SK-N-MC (cell line): ENCODE data around the gene VAMP8.
"Not testable (repeated sequence)": the region's sequence is repeated elsewhere in the genome, so short reads cannot be mapped to it uniquely, and the experiment has no call there.

Experiments
- DNase-seq: peaks from one replicate; pipeline ENCODE4 v3.0.0-alpha.2; 2011; ENCODE audit warnings: low read depth, low spot score
- H3K27ac ChIP-seq: fragments of 200-600 bp; sonication (generic); 2 replicates; pipeline ENCODE4 v1.5.1; 2016; ENCODE audit warnings: mixed run types
- H3K36me3 ChIP-seq: fragments of 200-600 bp; sonication (generic); 2 replicates; pipeline ENCODE4 v1.6.1; 2017; ENCODE audit warnings: antibody characterized with exemption, low read length, mixed read lengths; ENCODE audit not compliant: insufficient read depth
- H3K4me3 ChIP-seq: fragments of 200-600 bp; sonication (generic); 2 replicates; pipeline ENCODE4 v1.5.1; 2016
- H3K9ac ChIP-seq: fragments of 200-600 bp; sonication (generic); 2 replicates; pipeline ENCODE4 v1.8.0; 2017; ENCODE audit warnings: mixed run types, mixed read lengths; ENCODE audit not compliant: insufficient read length
- H3K9me3 ChIP-seq: fragments of 200-600 bp; sonication (generic); 2 replicates; pipeline ENCODE4 v1.6.1; 2017; ENCODE audit warnings: low read depth, mild to moderate bottlenecking, antibody characterized with exemption, low read length, moderate library complexity, mixed read lengths
- EZH2 ChIP-seq: fragments of 200-600 bp; sonication (generic); IDR thresholded peaks from one replicate; pipeline ENCODE4 v1.6.1; 2017; ENCODE audit warnings: antibody characterized with exemption
- FOXP2 ChIP-seq: optimal IDR thresholded peaks from 2 replicates; pipeline ENCODE3; 2011; ENCODE audit warnings: mild to moderate bottlenecking, moderate library complexity; ENCODE audit not compliant: insufficient read depth; ENCODE audit errors: extremely low read length, control extremely low read depth
- POLR2AphosphoS5 ChIP-seq: IDR thresholded peaks from 2 replicates; pipeline ENCODE4 v1.6.1; 2012; ENCODE audit warnings: mild to moderate bottlenecking, low read depth, low read length, borderline replicate concordance

Gene VAMP8

DNA sequence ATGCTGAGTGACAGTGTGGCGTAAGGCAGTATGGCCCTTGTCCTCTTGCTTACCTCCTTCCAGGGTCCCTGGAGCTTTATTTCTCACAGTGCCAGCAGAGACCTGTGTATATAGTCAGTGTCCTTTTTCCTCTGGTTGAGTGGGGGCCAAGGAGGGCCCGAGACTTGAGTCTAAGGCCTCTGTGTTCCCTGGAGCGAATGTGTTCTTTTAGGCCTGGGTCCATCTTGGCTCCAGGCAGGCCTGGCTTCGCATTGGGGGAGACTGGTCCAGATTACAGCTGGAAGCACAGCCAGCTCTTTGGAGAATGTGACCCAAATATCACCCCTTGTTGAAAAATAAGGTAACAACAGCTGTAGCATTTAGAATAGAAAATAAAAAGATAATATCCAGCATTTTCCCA, 11.8 kb downstream of the VAMP8 start:
- Histone ChIP-seq H3K9ac (no peak overlapping the region), H3K4me3 (no peak overlapping the region)

DNA sequence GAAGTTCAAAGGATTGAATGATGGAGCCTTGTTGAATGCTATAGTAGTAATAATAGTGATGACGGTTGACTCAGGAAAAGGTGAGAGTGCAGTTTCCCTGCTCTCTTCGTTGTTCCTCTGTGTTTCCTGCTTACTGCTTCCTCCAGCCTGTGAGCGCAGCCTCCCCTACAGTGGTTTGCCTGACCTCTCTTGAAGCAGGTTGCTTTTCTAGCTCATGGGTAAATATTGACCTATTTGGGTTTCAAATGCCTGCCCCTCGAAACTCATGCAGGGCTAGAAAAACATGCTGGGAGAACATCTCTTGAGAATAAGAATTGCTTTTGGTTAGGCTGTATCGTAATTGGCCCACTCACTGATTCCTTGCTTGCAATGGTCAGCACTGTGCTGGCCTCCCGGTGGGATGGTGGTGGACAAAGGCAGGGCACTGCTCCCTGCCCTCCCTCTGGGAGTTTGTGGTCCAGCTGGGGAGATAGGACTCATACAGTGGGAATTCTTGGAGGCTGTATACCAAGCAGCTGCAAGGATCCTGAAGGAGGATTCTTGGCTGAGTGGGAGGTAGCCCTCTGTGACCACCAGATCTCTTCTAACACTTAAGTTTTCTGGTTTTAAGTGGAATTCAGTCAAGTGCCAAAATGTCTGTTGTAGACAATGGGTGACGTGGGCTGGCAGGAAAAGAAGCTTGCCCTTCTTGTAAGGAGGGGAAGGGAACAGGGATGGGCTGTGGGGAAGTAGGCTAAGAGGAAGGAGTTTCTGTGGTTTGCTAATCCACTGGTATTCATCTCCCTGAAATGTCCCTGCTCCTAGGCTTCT, 12.8 kb downstream of the VAMP8 start:
- Histone ChIP-seq H3K36me3 (no peaks in the 10 kb centered on the region), H3K27ac (no peak overlapping the region), H3K9me3 (no peaks in the 10 kb centered on the region), H3K9ac (no peak overlapping the region), H3K4me3 (no peak overlapping the region)
- TF ChIP-seq EZH2 (no peak), POLR2AphosphoS5 (no peak), FOXP2 (no peak)
- no peak for DNase-seq

More for the DNA sequence above, 11.8 kb downstream of the VAMP8 start:
- TF ChIP-seq POLR2AphosphoS5 (no peak), FOXP2 (no peak), EZH2 (no peak)
- H3K27ac ChIP-seq: no peak overlapping the region
- H3K9me3 ChIP-seq: no peaks in the 10 kb centered on the region
- H3K36me3 ChIP-seq: no peaks in the 10 kb centered on the region
- DNase-seq: no peak

DNA sequence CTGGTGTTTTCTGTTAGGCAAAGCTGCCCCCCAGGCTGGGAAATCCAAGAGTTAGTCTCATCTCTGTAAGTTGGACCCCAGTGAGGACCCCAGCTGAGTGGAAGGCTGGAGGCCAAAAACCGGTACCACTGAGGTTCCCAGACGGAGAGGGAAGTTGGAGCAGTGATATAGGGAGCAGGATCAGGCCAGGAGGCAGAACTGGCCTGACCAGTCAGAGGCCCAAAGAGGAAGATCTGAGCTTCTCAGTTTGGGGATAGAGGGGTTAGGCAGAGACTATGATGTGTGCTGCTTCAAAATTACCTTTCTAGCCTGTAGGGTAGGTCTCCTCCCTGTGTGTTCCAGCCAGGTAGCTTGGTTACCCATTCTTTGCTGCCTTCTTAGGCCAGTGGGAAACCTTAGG, 13.6 kb downstream of the VAMP8 start:
- TF ChIP-seq FOXP2: no peak
- no peak for TF ChIP-seq EZH2
- TF ChIP-seq POLR2AphosphoS5: no peak
- no peak overlapping the region for H3K9ac ChIP-seq
- no peak overlapping the region for H3K4me3 ChIP-seq
- H3K27ac ChIP-seq: no peak overlapping the region
- no peaks in the 10 kb centered on the region for H3K9me3 ChIP-seq
- no peaks in the 10 kb centered on the region for H3K36me3 ChIP-seq
- DNase-seq: no peak

GRCh38 chr2:85591563-85591962, 14.2 kb downstream of the VAMP8 start:
- Histone ChIP-seq H3K9ac (no peak overlapping the region), H3K4me3 (no peak overlapping the region), H3K27ac (no peak overlapping the region), H3K9me3 (no peaks in the 10 kb centered on the region), H3K36me3 (no peaks in the 10 kb centered on the region; the same call in 1 of the 2 replicates)
- DNase-seq: no peak
- TF ChIP-seq POLR2AphosphoS5: no peak
- TF ChIP-seq EZH2: no peak
- TF ChIP-seq FOXP2: no peak

GRCh38 chr2:85592299-85592698, 14.9 kb downstream of the VAMP8 start:
- not testable (repeated sequence) for H3K27ac ChIP-seq, H3K36me3 ChIP-seq, H3K4me3 ChIP-seq, H3K9me3 ChIP-seq, H3K9ac ChIP-seq, DNase-seq

GRCh38 chr2:85593023-85593422, 15.6 kb downstream of the VAMP8 start:
- no peaks in the 10 kb centered on the region for H3K9me3 ChIP-seq
- H3K9ac ChIP-seq: no peak overlapping the region
- TF ChIP-seq FOXP2 (no peak), EZH2 (no peak), POLR2AphosphoS5 (no peak)
- H3K4me3 ChIP-seq: no peak overlapping the region
- DNase-seq: no peak
- no peak overlapping the region for H3K27ac ChIP-seq
- H3K36me3 ChIP-seq: peaks cover 6% of the 10 kb centered on the region; the same call in 1 of the 2 replicates

GRCh38 chr2:85594715-85595300, 17.4 kb downstream of the VAMP8 start:
- Histone ChIP-seq H3K9me3 (no peaks in the 10 kb centered on the region), H3K9ac (peak overlapping the region; percentile 93), H3K4me3 (peak overlapping the region; percentile 96), H3K27ac (peak overlapping the region; percentile 65; the same call in 1 of the 2 replicates), H3K36me3 (peaks cover 6% of the 10 kb centered on the region; the same call in 1 of the 2 replicates)
- DNase-seq: no peak
- no peak for TF ChIP-seq POLR2AphosphoS5
- TF ChIP-seq FOXP2: no peak
- no peak for TF ChIP-seq EZH2

DNA sequence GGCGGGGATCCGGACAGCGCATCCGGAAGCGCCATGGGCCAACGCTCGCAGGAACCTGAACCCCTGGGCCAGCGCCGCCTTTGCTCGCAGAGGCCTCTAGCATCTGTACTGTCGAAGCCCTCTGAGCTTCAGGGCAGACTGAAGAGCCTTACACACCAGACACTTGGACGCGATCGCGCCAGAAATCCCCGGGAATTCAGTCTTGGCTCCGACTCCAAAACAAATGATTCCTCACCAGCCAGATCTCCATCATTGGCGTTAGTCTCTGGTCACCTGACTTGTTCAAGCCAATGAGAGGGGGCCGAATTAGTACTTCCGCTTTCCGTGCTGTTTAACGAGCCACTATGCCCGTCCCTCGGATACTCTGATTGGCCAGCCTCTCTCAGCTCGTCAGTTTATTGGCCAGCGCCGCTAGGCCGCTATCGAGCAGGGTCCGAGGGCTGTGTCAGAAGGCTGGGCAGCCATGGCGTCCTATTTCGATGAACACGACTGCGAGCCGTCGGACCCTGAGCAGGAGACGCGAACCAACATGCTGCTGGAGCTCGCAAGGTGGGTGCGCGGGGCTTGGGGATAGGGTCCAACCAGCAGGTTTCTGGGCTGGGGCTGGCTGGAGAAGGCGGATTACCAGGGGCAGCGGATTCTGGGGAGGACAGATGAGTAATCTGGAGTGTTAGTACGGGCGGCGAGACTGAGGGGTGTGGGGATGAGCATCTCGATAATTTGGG, 18.1 kb downstream of the VAMP8 start, which contains the start of gene RNF181:
Gene RNF181, plus strand, starts transcription at position 445 of the 725 bp plus-strand sequence. Its CDS starts 19 bp downstream, at position 464.
- H3K9me3 ChIP-seq: no peaks in the 10 kb centered on the region
- peak within 1 kb of the TSS; percentile 93 for H3K9ac ChIP-seq
- peaks cover 6% of the 10 kb centered on the region; the same call in 1 of the 2 replicates for H3K36me3 ChIP-seq
- H3K27ac ChIP-seq: peak within 1 kb of the TSS; percentile 65; the same call in 1 of the 2 replicates
- TF ChIP-seq FOXP2 (no peak), EZH2 (no peak), POLR2AphosphoS5 (peak; percentile 81)
- H3K4me3 ChIP-seq: peak within 1 kb of the TSS; percentile 96
- DNase-seq: peak; percentile 95
